Sigmoid colon (tissue), 7 donors: ENCODE results near the gene ATOH7. TPM values are rescaled to one million over a fixed set of nuclear protein-coding genes. Genes with fewer than 3 reads are reported as not detected.
"Not testable (repeated sequence)": the region's sequence is repeated elsewhere in the genome, so short reads cannot be mapped to it uniquely, and the experiment has no call there.

ENCODE experiments used
- DNase-seq: peaks from one replicate; pipeline ENCODE4 v3.0.0-alpha.2; 2019
- H3K27ac ChIP-seq, 4 donors: fragments of 200-600 bp; sonication (generic); one replicate each; pipeline ENCODE4 v1.5.1; 2016 to 2019; ENCODE audit warnings: mild to moderate bottlenecking in 1 of 4
- H3K27me3 ChIP-seq, 3 donors: fragments of 200-600 bp; sonication (generic); one replicate each; pipeline ENCODE4 v1.5.1; 2019; ENCODE audit warnings: mild to moderate bottlenecking in 1 of 3
- H3K36me3 ChIP-seq, 4 donors: fragments of 200-600 bp; sonication (generic); one replicate each; pipeline ENCODE4 v1.5.1; 2016 to 2019
- H3K4me1 ChIP-seq, 4 donors: fragments of 200-600 bp; sonication (generic); one replicate each; pipeline ENCODE4 v1.5.1; 2017 to 2019
- H3K4me3 ChIP-seq, 4 donors: fragments of 200-600 bp; sonication (generic); one replicate each; pipeline ENCODE4 v1.5.1; 2017 to 2019; ENCODE audit warnings: mild to moderate bottlenecking in 2 of 4, moderate library complexity in 1 of 4
- H3K9me3 ChIP-seq, 4 donors: fragments of 200-600 bp in 3 of 4; sonication (generic) in 3 of 4; one replicate each; pipeline versions ENCODE4 v1.5.1 to v1.6.1; 2013 to 2019
- CTCF ChIP-seq, 4 experiments: fragments of 450-650 bp in 3 of 4; fragments of 200-600 bp in 1 of 4; IDR thresholded peaks; one replicate each; pipeline ENCODE4 v1.5.1; 2016 to 2019; ENCODE audit warnings: antibody characterized with exemption in 4 of 4, mild to moderate bottlenecking in 3 of 4, moderate library complexity in 2 of 4
- EP300 ChIP-seq, 4 donors: sonication (generic); formaldehyde crosslinking; IDR thresholded peaks; one replicate each; pipeline ENCODE4 v1.6.1; 2017; ENCODE audit warnings: antibody characterized with exemption in 4 of 4
- POLR2A ChIP-seq, 2 donors: fragments of 450-650 bp; IDR thresholded peaks; one replicate each; pipeline ENCODE4 v1.6.1; 2016; ENCODE audit warnings: antibody characterized with exemption in 2 of 2, mild to moderate bottlenecking in 2 of 2, moderate library complexity in 2 of 2
- POLR2AphosphoS5 ChIP-seq, 4 donors: sonication (generic); formaldehyde crosslinking; IDR thresholded peaks; one replicate each; pipeline ENCODE4 v1.6.1; 2017; ENCODE audit warnings: antibody characterized with exemption in 4 of 4
- WGBS, 2 donors: extraction: QIAGEN DNeasy Blood & Tissue Kit; methylation state at CpG; one replicate each; pipeline ENCODE4 v1.1.7; 2013; 5-methylcytosine and 5-hydroxymethylcytosine counted together
- intact Hi-C: fragments of 100-400 bp; cut with DNase I; formaldehyde crosslinking; loops from one replicate; pipeline ENCODE4 v1.15.1; 2023
- polyA plus RNA-seq, 3 donors: library from polyadenylated mRNA; stranded (reverse); fragments of 200-250 nt; gene quantifications; one replicate each; pipeline ENCODE4 v1.2.3, GENCODE V29; 2013
- total RNA-seq, 4 donors: library from RNA; depleted of rRNA; stranded (reverse); fragments of >200 nt; gene quantifications; one replicate each; pipeline ENCODE4 v1.1.0, GENCODE V29; 2016
- donor health status: healthy with polysubstance abuse.
- donor health status: Bipolar disorder and iron deficiency.
- donor health status: healthy.

Gene ATOH7
- total RNA-seq = under 1 TPM in 1 of 4 donors, not detected in 3; 0.71 TPM
- polyA plus RNA-seq = under 1 TPM in 2 of 3 donors, not detected in 1; 0.15 to 0.60 TPM

GRCh38 chr10:68231817-68232251 lies at the start of gene ATOH7:
Gene ATOH7, minus strand, starts transcription at chr10:68232113. Its CDS starts 436 bp downstream, at chr10:68231677.
- H3K36me3 ChIP-seq = no peaks in the 10 kb centered on the region
- 51 to 58% methylated on average over 13 of the region's 13 CpGs for WGBS, 2 donors
- peak within 1 kb of the TSS; percentile 47 to 66 (median 62) for H3K4me3 ChIP-seq
- DNase-seq = no peak
- H3K27ac ChIP-seq = peak within 1 kb of the TSS; percentile 81 to 93 (median 86)
- TF ChIP-seq POLR2AphosphoS5 (IDR thresholded peaks at IDR 0.05) = no peak
- no peak for TF ChIP-seq POLR2A (IDR thresholded peaks at IDR 0.05)
- no peak for TF ChIP-seq CTCF (IDR thresholded peaks at IDR 0.05)
- no peak for TF ChIP-seq EP300 (IDR thresholded peaks at IDR 0.05)
- H3K27me3 ChIP-seq = no peaks in the 10 kb centered on the region
- intact Hi-C loops = loop anchor here (1.0 kb wide), 1 partner anchor 100 kb away; the partner anchor contains the start of genes HNRNPH3 and PBLD
- no peaks in the 10 kb centered on the region for H3K9me3 ChIP-seq
- peaks cover 0 to 14% (median 9%) of the 10 kb centered on the region in 4 donors for H3K4me1 ChIP-seq

- TF ChIP-seq CTCF (IDR thresholded peaks at IDR 0.05) (no peak), POLR2A (IDR thresholded peaks at IDR 0.05) (no peak), EP300 (IDR thresholded peaks at IDR 0.05) (no peak), POLR2AphosphoS5 (IDR thresholded peaks at IDR 0.05) (no peak)
- 97 to 98% methylated on average over 4 of the region's 4 CpGs for WGBS, 2 donors
- intact Hi-C loops = no loop called here
- Histone ChIP-seq H3K4me1 (no peaks in the 10 kb centered on the region), H3K36me3 (no peaks in the 10 kb centered on the region), H3K4me3 (no peak overlapping the region), H3K9me3 (peaks cover 0 to 13% (median 0%) of the 10 kb centered on the region in 4 donors), H3K27ac (no peak overlapping the region), H3K27me3 (no peaks in the 10 kb centered on the region)
- no peak for DNase-seq
Measured at GRCh38 chr10:68280758-68281157, 48.8 kb upstream of the ATOH7 start.

- H3K4me1 ChIP-seq, intact Hi-C loops, H3K27ac ChIP-seq, H3K27me3 ChIP-seq, H3K36me3 ChIP-seq, H3K4me3 ChIP-seq, DNase-seq: not testable (repeated sequence)
- peaks cover 0 to 13% (median 0%) of the 10 kb centered on the region in 4 donors for H3K9me3 ChIP-seq
- 97 to 98% methylated on average over 70 of the region's 70 CpGs for WGBS, 2 donors
Measured at GRCh38 chr10:68278906-68279753, 47.2 kb upstream of the ATOH7 start.

- H3K4me1 ChIP-seq, H3K27me3 ChIP-seq, H3K27ac ChIP-seq, DNase-seq, H3K36me3 ChIP-seq, intact Hi-C loops, H3K4me3 ChIP-seq: not testable (repeated sequence)
- 98% methylated on average over 2 of the region's 2 CpGs for WGBS, 2 donors
- H3K9me3 ChIP-seq = peaks cover 0 to 13% (median 0%) of the 10 kb centered on the region in 4 donors
Measured at GRCh38 chr10:68277814-68278213, 45.9 kb upstream of the ATOH7 start.

- H3K4me1 ChIP-seq = no peaks in the 10 kb centered on the region
Measured at GRCh38 chr10:68276224-68276623, 44.3 kb upstream of the ATOH7 start.

More at GRCh38 chr10:68276224-68276623, 44.3 kb upstream of the ATOH7 start:
- H3K27ac ChIP-seq = no peak overlapping the region
- no peak overlapping the region for H3K4me3 ChIP-seq
- intact Hi-C loops = no loop called here
- H3K36me3 ChIP-seq = no peaks in the 10 kb centered on the region
- DNase-seq = no peak
- no peak for TF ChIP-seq POLR2AphosphoS5 (IDR thresholded peaks at IDR 0.05)
- no peak for TF ChIP-seq EP300 (IDR thresholded peaks at IDR 0.05)
- no peak for TF ChIP-seq POLR2A (IDR thresholded peaks at IDR 0.05)
- TF ChIP-seq CTCF (IDR thresholded peaks at IDR 0.05) = no peak
- no peaks in the 10 kb centered on the region for H3K27me3 ChIP-seq
- peaks cover 0 to 13% (median 0%) of the 10 kb centered on the region in 4 donors for H3K9me3 ChIP-seq
